Brain microvascular endothelial cell (primary cell): ENCODE measurements around the gene NDUFA8.

ENCODE experiments used
- DNase-seq: peaks from one replicate; pipeline ENCODE4 v3.0.0-alpha.2; 2020
- H3K27ac ChIP-seq: fragments of 250-450 bp; sonication (Bioruptor Pico); 2 replicates; pipeline ENCODE4 v1.5.1; 2020; ENCODE audit warnings: mild to moderate bottlenecking, moderate library complexity
- H3K27me3 ChIP-seq: fragments of 250-450 bp; sonication (Bioruptor Pico); replicated peaks from 2 replicates; pipeline ENCODE4 v1.5.1; 2020; ENCODE audit warnings: mild to moderate bottlenecking
- H3K36me3 ChIP-seq: fragments of 250-450 bp; sonication (Bioruptor Pico); replicated peaks from 2 replicates; pipeline ENCODE4 v1.5.1; 2020; ENCODE audit warnings: mild to moderate bottlenecking
- H3K4me3 ChIP-seq: 2 replicates; pipeline ENCODE4 v1.5.1; 2011; ENCODE audit warnings: low read depth, mild to moderate bottlenecking, control low read depth, low read length, moderate library complexity
- in situ Hi-C: cut with HindIII; loops from 2 replicates; pipeline ENCODE4 v1.10.0; 2017; ENCODE audit warnings: low sequenced_read_pairs, low pct_ligation_motif_present
- TF ChIP-seq, protein P1 (sequence below): IDR thresholded peaks from 2 replicates; pipeline ENCODE4 v1.5.1; 2011; ENCODE audit warnings: low read depth, mild to moderate bottlenecking, moderate library complexity, low read length, control low read depth, inconsistent platforms; ENCODE audit errors: missing control alignments

NDUFA8 gene

GRCh38 chr9:122112238-122112637 lies 47.3 kb downstream of the NDUFA8 start:
- Histone ChIP-seq H3K36me3 (no peaks in the 10 kb centered on the region), H3K27me3 (peaks cover 3% of the 10 kb centered on the region), H3K4me3 (no peak overlapping the region), H3K27ac (no peak overlapping the region)
- no peak for DNase-seq
- TF ChIP-seq, protein P1, sequence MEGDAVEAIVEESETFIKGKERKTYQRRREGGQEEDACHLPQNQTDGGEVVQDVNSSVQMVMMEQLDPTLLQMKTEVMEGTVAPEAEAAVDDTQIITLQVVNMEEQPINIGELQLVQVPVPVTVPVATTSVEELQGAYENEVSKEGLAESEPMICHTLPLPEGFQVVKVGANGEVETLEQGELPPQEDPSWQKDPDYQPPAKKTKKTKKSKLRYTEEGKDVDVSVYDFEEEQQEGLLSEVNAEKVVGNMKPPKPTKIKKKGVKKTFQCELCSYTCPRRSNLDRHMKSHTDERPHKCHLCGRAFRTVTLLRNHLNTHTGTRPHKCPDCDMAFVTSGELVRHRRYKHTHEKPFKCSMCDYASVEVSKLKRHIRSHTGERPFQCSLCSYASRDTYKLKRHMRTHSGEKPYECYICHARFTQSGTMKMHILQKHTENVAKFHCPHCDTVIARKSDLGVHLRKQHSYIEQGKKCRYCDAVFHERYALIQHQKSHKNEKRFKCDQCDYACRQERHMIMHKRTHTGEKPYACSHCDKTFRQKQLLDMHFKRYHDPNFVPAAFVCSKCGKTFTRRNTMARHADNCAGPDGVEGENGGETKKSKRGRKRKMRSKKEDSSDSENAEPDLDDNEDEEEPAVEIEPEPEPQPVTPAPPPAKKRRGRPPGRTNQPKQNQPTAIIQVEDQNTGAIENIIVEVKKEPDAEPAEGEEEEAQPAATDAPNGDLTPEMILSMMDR = no peak
- in situ Hi-C loops = no loop called here

DNA sequence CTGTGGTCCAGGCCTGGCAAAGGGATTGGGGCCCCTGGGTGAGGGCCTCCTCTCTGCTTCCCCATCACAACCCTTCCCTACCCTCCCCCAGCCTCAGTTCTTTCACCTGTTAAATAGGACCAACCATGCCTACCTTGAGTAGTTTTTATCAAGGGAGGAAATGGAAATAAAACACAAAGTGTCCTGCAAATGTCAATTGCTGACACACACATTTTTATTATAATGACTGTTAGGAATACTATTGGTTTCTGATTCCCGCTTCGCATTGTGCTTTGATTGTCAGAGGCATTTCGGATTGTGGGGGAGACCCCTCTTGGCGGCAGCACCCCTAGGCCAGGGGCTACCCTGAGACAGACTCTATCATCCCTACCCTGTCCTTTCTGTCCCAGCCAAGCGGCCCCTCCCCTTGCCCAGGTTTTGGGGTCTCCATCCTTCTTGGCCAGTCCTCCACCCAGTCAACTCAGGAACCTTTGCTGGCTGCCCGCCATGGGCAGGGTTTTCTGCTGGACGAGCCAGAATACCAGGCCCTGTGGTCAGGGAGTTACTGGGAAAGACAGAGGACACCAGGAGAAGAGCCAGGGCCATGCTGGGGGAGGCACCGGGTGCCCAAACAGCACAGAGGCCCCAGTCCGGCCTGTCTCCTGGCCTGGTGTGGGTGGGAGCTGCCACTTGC lies 48.0 kb downstream of the NDUFA8 start:
- no peak for DNase-seq
- Histone ChIP-seq H3K27ac (no peak overlapping the region), H3K36me3 (no peaks in the 10 kb centered on the region), H3K27me3 (peaks cover 3% of the 10 kb centered on the region), H3K4me3 (no peak overlapping the region)
- in situ Hi-C loops = no loop called here
- TF ChIP-seq, protein P1 = no peak

DNA sequence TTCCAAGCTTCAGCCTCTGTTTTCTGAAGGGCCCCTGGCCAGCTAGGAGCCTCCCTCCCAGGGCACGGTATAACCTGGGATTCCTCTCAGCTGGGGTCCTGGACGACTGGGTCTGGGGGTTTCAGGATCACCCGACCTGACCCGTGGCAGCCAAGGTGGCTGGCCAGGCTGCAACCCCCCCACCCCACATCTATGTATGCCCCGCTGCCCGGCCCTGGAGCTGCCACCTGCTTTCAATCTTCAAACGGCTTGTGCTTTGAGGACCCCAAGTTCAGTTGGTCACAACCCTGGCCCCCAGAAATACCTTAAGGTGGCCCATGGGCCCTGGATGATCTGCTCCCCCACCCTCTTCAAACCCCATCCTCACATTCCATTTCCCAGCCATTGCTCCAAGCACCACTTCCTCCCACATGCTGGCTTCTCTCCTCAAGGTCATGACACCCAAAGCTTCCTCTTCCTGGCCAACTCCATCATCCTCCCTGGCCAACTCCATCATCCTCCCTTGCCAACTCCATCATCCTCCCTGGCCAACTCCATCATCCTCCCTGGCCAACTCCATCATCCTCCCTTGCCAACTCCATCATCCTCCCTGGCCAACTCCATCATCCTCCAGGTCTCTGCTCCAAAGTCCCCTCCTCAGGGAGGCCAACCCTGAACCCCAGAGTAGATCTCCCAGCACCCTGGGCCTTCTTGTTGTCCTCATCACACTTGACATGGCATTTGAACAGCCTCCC lies 49.3 kb downstream of the NDUFA8 start:
- Histone ChIP-seq H3K27me3 (no peaks in the 10 kb centered on the region), H3K36me3 (no peaks in the 10 kb centered on the region), H3K27ac (no peak overlapping the region), H3K4me3 (no peak overlapping the region)
- DNase-seq = no peak
- TF ChIP-seq, protein P1 = no peak
- in situ Hi-C loops = no loop called here

DNA sequence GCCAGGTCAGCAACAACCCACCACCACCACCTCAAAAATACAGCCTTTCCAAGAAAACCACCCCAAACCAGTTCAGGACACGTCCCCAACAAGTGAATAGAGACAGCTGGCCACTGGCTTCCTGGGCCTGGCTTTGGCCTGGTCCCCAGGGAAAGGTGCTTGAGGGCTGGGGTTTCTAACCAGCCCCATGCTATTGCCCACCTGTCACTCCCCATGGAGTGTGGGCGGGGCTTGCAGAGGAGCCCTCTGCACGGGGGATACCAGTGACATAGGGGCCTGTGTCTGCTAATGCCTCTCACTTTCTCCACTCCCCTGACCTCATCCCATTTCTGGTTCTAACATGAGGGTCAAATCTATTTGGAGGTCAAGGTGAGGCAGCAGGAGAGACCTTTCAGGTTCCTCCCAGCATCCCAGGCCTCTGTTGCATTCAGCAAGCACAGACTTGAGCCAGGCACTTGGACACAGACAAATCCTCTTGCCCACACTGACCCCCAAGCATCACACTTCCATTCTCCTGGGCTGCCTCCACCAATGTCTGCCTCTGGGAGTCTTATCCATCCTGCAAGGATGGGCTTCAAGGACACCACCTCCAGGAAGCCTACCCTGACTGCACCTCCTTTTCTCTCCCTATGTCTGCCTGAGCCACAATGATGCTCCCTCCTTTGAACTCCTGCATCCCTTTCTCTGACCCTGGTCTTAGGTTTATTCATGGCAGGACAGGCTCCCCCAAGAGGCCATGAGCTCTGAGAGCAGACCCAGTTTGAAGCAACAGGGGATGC lies 50.4 kb downstream of the NDUFA8 start:
- no peak overlapping the region for H3K27ac ChIP-seq
- no peak for DNase-seq
- TF ChIP-seq, protein P1 = no peak
- H3K36me3 ChIP-seq = no peaks in the 10 kb centered on the region
- in situ Hi-C loops = no loop called here
- H3K4me3 ChIP-seq = no peak overlapping the region
- no peaks in the 10 kb centered on the region for H3K27me3 ChIP-seq

DNA sequence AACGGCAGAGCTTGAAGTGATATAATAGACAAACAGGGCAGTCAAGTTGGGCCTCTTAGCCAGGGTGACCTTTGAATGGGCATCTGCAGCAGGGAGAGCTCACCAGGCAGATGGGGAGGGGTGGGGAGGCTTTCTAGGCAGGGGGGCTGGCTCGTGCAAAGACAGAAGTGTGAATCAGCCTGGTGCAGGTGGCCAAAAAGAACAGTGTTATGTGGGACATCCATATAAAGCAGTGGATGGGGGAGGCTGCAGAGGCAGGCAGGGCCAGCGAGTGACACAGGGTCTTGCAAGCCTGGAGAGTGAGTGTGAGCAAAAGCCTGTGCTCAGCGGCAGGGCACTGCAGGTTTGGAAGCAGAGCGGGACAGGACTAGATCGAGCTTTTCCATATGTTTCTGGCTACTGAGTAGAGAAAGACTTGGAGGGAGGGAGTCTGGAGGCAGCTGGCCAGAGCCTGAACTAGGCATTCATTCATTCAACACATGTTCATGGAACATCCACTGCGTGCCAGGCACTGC lies 52.2 kb downstream of the NDUFA8 start:
- in situ Hi-C loops = no loop called here
- TF ChIP-seq, protein P1 = no peak
- Histone ChIP-seq H3K4me3 (no peak overlapping the region), H3K27me3 (no peaks in the 10 kb centered on the region), H3K36me3 (no peaks in the 10 kb centered on the region), H3K27ac (no peak overlapping the region)
- DNase-seq = no peak
